Measurements from ENCODE around the gene MYADM. TPM values are rescaled to one million over a fixed set of nuclear protein-coding genes. Genes with fewer than 3 reads are reported as not detected.

MYADM gene
- total RNA-seq, 2 donors from 2014 or later: 112 to 157 TPM

DNA sequence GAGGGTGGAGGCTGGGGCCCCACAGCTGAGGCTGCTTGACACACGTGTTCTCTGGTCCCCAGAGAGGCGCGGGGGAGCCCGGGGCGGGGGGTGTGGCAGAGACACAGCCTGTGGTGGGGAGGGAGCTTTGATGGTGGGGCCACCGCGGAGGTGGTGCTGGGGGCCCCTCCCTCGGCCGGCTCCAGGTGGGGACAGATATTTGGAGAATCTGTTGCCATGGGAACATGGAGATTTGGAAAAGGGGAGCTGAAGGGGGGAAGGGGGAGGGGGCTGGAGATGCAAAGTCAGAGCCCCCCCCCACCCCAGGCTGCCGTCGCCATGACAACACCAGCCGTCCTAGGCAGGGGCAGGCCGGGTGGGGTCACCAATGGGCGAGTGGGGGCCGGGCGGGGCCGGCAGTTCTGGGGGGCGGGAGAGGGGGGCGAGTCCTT lies 15.6 kb downstream of the MYADM start:
- Histone ChIP-seq H3K9ac (ENCODE audit: extremely low read depth, low read length, poor library complexity, severe bottlenecking) (no peak overlapping the region), H3K9me3 (ENCODE audit: control insufficient read depth, low read length) (no peaks in the 10 kb centered on the region)
- peak overlapping the region; percentile 1 for H3K4me3 Mint-ChIP-seq

GRCh38 chr19:53883741-53884140 lies 16.1 kb downstream of the MYADM start:
- no peak overlapping the region for H3K27ac ChIP-seq (ENCODE audit: low read depth, low read length)
- Mint-ChIP-seq H3K27me3 (ENCODE audit: insufficient read depth) (peaks cover 36% of the 10 kb centered on the region), H3K27ac (no peak overlapping the region), H3K9me3 (no peaks in the 10 kb centered on the region), H3K36me3 (ENCODE audit: low read depth) (no peaks in the 10 kb centered on the region), H3K4me3 (peak overlapping the region; percentile 1), H3K4me1 (peaks cover 4% of the 10 kb centered on the region)
- WGBS, 2 experiments (ENCODE audit: insufficient coverage in 1 of 2, insufficient read length in 1 of 2): 68 to 73% methylated on average over 11 of the region's 11 CpGs
- no peak for DNase-seq
- no peaks in the 10 kb centered on the region for H3K9me3 ChIP-seq (ENCODE audit: control insufficient read depth, low read length)
- peaks cover 54% of the 10 kb centered on the region for H3K27me3 ChIP-seq (ENCODE audit: control insufficient read depth, insufficient read depth, low read length, poor library complexity, severe bottlenecking)
- TF ChIP-seq, protein P1, sequence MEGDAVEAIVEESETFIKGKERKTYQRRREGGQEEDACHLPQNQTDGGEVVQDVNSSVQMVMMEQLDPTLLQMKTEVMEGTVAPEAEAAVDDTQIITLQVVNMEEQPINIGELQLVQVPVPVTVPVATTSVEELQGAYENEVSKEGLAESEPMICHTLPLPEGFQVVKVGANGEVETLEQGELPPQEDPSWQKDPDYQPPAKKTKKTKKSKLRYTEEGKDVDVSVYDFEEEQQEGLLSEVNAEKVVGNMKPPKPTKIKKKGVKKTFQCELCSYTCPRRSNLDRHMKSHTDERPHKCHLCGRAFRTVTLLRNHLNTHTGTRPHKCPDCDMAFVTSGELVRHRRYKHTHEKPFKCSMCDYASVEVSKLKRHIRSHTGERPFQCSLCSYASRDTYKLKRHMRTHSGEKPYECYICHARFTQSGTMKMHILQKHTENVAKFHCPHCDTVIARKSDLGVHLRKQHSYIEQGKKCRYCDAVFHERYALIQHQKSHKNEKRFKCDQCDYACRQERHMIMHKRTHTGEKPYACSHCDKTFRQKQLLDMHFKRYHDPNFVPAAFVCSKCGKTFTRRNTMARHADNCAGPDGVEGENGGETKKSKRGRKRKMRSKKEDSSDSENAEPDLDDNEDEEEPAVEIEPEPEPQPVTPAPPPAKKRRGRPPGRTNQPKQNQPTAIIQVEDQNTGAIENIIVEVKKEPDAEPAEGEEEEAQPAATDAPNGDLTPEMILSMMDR (conservative IDR thresholded peaks at IDR 0.05): no peak
- no peak overlapping the region for H3K4me3 ChIP-seq (ENCODE audit: low read length)
- no peaks in the 10 kb centered on the region for H3K4me1 ChIP-seq (ENCODE audit: control insufficient read depth, insufficient read depth, low read length)
- no peaks in the 10 kb centered on the region for H3K36me3 ChIP-seq (ENCODE audit: control insufficient read depth, insufficient read depth, low read length)
- H3K9ac ChIP-seq (ENCODE audit: extremely low read depth, low read length, poor library complexity, severe bottlenecking): no peak overlapping the region

More for the DNA sequence above, 15.6 kb downstream of the MYADM start:
- Histone ChIP-seq H3K27me3 (ENCODE audit: control insufficient read depth, insufficient read depth, low read length, poor library complexity, severe bottlenecking) (peaks cover 54% of the 10 kb centered on the region), H3K27ac (ENCODE audit: low read depth, low read length) (no peak overlapping the region), H3K4me3 (ENCODE audit: low read length) (no peak overlapping the region), H3K36me3 (ENCODE audit: control insufficient read depth, insufficient read depth, low read length) (no peaks in the 10 kb centered on the region), H3K4me1 (ENCODE audit: control insufficient read depth, insufficient read depth, low read length) (no peaks in the 10 kb centered on the region)
- H3K36me3 Mint-ChIP-seq (ENCODE audit: low read depth): no peaks in the 10 kb centered on the region
- H3K4me1 Mint-ChIP-seq: peaks cover 6% of the 10 kb centered on the region
- H3K9me3 Mint-ChIP-seq: no peaks in the 10 kb centered on the region
- 11% methylated on average over 9 of the region's 19 CpGs; no CpG with 5 or more reads in 1 of the 2 experiments for WGBS, 2 experiments (ENCODE audit: insufficient coverage in 1 of 2, insufficient read length in 1 of 2)
- peaks cover 36% of the 10 kb centered on the region for H3K27me3 Mint-ChIP-seq (ENCODE audit: insufficient read depth)
- TF ChIP-seq, protein P1 (conservative IDR thresholded peaks at IDR 0.05): no peak
- H3K27ac Mint-ChIP-seq: no peak overlapping the region
- peak; percentile 56 for DNase-seq

DNA sequence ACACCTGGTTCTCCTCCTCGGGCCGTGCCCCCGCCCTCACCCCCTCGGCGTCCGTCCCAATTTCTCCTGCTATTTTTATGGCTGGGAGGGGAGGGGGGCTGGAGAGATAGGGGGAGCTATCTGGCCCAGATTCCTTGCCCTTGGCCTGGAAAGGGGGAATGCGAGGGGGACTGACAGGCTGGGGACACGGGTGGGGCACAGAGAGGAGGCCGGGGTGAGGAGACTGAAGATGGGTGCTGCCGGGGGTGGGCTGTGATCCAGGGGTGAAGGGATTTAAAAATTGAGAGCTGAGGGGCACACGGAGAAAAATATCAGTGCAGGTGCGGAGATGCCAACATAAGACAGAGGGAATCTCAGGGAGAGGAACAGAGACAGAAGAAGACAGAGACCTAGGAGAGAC lies 16.6 kb downstream of the MYADM start:
- H3K27me3 Mint-ChIP-seq (ENCODE audit: insufficient read depth): peaks cover 36% of the 10 kb centered on the region
- no peak overlapping the region for H3K27ac Mint-ChIP-seq
- H3K4me1 Mint-ChIP-seq: peaks cover 2% of the 10 kb centered on the region
- Histone ChIP-seq H3K4me3 (ENCODE audit: low read length) (no peak overlapping the region), H3K36me3 (ENCODE audit: control insufficient read depth, insufficient read depth, low read length) (no peaks in the 10 kb centered on the region), H3K27me3 (ENCODE audit: control insufficient read depth, insufficient read depth, low read length, poor library complexity, severe bottlenecking) (peaks cover 54% of the 10 kb centered on the region), H3K27ac (ENCODE audit: low read depth, low read length) (no peak overlapping the region), H3K9ac (ENCODE audit: extremely low read depth, low read length, poor library complexity, severe bottlenecking) (no peak overlapping the region), H3K4me1 (ENCODE audit: control insufficient read depth, insufficient read depth, low read length) (no peaks in the 10 kb centered on the region), H3K9me3 (ENCODE audit: control insufficient read depth, low read length) (no peaks in the 10 kb centered on the region)
- WGBS, 2 experiments (ENCODE audit: insufficient coverage in 1 of 2, insufficient read length in 1 of 2): 76 to 89% methylated on average over 5 to 12 of the region's 12 CpGs
- TF ChIP-seq, protein P1 (conservative IDR thresholded peaks at IDR 0.05): no peak
- DNase-seq: peak; percentile 39
- H3K4me3 Mint-ChIP-seq: no peak overlapping the region
- no peaks in the 10 kb centered on the region for H3K36me3 Mint-ChIP-seq (ENCODE audit: low read depth)
- H3K9me3 Mint-ChIP-seq: no peaks in the 10 kb centered on the region

Measured in endodermal cell (in vitro differentiated cells).